HG03025 (cell line): ENCODE measurements around the gene WAC.
A peak's percentile ranks its signal among the peaks of the same experiment; 100 is the strongest.
"Not testable (repeated sequence)": the region's sequence is repeated elsewhere in the genome, so short reads cannot be mapped to it uniquely, and the experiment has no call there.

Experiments
- ATAC-seq: cut with Tn5 transposase; IDR thresholded peaks from one replicate; pipeline ENCODE4 v1.9.1; 2021; ENCODE audit warnings: mild to moderate bottlenecking, moderate library complexity; ENCODE audit not compliant: unreplicated experiment, low FRiP score

WAC gene, protein sequence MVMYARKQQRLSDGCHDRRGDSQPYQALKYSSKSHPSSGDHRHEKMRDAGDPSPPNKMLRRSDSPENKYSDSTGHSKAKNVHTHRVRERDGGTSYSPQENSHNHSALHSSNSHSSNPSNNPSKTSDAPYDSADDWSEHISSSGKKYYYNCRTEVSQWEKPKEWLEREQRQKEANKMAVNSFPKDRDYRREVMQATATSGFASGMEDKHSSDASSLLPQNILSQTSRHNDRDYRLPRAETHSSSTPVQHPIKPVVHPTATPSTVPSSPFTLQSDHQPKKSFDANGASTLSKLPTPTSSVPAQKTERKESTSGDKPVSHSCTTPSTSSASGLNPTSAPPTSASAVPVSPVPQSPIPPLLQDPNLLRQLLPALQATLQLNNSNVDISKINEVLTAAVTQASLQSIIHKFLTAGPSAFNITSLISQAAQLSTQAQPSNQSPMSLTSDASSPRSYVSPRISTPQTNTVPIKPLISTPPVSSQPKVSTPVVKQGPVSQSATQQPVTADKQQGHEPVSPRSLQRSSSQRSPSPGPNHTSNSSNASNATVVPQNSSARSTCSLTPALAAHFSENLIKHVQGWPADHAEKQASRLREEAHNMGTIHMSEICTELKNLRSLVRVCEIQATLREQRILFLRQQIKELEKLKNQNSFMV

DNA sequence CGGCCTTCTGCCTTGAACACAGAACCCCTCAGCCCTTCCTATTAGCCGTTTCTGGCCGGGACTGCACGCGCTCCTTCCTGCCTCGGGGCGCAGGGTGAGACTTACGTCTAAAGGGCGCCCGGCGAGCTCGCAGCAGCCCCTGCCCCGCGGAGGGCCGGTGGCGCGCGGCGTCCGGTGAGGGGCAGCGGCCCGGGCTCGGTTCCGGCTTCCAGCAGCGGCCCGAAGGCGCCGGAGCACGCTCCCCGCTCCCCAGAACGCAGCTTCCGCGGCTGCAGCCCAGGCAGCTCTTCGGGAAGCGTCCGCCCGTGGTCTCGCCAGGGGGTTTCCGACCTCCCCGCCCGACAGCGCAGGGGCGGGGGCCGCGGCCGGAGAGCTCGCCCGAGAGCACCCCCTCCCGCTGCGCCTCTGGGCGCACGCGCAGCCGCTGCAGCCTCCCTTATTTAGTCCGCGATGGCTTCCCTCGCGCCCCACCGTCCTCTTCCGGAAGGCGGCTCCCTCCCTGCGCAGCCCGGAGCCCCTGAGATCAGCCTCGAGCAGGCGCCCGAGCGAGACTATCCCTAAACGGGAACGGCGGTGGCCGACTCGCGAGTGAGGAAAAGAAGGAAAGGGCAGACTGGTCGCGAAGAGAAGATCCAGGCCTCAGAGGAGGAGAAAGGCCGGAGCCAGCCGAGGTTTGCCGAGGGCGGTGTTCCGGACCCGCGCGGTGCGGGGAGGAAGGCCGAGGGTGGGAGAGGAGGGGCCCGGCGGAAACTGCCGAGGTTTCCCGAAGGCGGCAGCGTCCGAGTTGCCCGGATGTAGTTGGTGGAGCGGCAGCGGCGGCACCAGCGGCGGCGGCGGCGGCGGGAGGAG is at the start of gene WAC:
TSS of gene WAC (plus strand) at position 782 of the 849 bp plus-strand sequence. CDS start 462 bp downstream, outside the sequence.
- peak; percentile 83 for ATAC-seq

DNA sequence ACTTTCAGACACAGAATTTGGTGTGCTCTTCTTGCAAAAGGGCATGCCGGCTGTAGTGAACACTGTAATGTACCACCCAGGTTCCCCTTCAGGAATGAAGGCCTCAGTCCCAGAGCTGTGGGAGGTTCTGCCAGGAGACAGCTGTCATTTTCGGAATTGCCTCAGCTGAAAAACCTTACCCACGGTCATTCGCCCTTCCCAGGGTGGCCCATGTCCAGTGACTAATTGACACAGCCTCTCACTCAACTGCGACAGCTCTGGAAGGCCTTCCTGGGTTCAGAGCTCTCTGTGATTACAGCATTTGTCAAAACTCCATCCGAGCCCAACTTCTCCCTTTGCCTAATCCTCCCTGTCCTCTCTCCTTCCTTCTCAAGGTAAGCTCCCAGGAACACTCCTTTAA is 43.7 kb upstream of the WAC start:
- no peak for ATAC-seq

- ATAC-seq: not testable (repeated sequence)
These were observed 42.6 kb upstream of the WAC start for GRCh38 chr10:28490256-28490865.

DNA sequence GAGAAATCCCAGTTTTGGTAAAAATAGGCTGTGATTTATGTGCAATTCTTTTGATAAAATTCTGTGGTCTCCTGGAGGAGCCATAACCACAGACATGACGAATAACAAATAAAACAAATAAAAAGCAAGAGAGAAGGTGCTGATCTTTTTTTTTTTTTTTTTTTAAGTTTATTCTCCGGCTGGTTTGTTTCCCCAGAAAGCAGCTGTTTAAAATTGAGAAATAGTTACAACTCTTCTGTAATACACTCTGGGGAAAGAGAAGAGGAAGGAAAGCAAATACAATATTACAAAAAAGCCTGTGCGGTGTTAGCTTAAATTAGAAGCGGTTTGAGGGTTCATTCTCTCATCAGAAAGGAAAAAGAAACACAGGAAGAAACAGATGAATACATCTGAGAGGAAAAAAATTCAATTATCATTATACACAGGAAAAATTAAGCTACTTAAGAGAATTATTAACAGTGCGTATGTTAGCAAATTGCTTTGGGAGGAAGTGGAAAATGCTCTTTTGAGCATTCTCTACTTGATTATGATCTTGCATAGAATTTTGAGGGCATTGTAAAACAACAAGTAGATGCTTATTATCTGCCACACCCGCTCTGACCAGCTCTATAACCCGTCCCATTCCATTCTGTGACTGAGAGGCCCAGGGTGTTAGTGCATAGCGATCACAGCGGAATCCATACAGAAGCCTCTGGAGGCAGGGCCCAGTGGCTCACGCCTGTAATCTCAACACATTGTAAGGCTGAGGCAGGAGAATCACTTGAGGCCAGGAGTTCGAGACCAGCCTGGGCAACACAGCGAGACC is 40.6 kb upstream of the WAC start:
- no peak for ATAC-seq

DNA sequence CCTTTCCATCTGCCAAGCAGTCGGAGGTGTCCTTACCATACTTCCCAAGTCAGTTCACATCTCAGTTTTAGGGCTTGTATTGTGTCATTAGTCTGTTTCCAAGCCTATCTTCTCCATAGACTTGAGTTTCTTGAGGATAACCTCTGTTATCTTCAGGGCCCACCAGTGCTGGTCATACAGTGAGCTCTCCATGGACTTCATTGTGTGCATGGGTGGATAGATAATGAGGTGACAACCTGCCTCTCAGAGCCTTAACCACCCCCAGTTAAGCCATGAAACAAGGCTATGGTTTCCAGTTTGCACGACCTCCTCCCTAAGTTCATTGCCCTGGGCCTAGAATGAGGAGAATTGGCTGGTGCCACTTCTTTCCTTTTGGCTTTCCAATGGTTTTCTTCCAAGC is 38.5 kb upstream of the WAC start:
- ATAC-seq: no peak

GRCh38 chr10:28495084-28495483 is 37.8 kb upstream of the WAC start:
- ATAC-seq: no peak

- ATAC-seq: no peak
These were observed 36.9 kb upstream of the WAC start for GRCh38 chr10:28496017-28496416.

GRCh38 chr10:28496481-28496961 is 36.4 kb upstream of the WAC start:
- ATAC-seq: no peak

DNA sequence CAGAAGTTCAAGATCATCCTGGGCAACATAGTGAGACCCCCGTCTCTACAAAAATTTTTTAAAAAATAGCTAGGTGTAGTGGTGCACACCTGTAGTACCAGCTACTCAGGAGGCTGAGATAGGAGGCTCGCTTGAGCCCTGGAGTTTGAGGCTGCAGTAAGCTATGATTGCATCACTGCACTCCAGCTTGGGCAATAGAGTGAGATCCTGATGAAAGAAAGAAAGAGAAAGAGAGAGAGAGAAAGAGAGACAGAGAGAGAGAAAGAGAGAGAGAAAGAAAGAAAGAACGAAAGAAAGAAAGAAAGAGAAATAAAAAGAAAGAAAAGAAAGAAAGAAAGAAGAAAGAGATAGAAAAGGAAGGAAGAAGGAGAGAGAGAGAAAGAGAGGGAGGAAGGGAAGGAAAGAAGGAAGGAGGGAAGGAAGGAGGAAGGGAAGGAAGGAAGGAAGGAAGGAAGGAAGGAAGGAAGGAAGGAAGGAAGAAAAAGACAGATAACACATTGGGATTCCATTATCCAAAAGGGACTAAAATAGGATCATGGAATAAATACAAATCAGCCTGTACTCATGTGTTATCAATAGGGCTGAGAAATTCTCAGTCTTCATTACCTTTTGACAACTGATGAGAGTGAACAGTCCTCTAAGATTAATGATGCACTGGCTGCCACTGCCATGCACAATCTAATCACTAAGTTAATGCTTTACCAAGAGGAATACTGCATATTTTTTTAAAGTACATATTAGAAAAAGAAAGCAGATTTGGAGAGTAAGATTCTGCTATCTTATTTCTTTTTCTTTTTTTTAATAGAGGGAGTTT is 35.4 kb upstream of the WAC start:
- ATAC-seq: no peak

DNA sequence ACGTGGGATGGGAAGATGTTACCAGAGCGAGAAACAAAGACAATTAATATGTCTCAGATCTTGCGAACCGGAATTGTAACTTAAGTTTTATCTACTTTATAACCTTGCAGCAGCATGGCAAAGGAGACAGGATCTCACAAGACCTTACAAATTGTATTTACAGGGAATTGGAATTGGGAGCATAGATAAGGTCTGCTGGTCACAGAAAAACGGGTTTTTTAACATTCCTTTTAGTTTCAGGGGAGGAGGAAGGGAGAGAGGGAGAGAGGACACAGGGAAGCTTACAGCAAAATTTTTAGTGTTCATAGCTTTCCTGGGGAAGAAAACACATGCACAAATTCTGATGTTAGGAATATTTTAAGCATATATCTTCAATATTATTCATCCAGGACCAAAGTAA is 32.7 kb upstream of the WAC start:
- ATAC-seq: not testable (repeated sequence)

DNA sequence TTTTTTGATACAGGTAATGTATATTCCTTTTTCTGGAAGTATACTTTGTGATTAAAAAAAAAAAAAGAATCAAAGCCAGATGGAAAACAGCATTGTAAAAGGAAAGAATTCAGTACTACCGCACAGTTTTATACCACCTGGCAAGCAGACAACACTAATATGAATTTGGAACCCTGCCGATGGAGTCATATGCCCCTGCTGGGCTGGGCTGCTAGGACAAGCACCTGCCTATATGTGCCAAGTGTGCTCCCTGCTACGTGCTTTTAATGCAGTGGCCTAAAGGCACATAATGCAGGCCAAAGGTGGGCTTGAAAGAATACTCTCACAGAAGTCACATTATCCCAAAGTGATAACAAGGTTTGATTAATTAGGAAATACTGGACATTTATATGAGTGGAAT is 29.8 kb upstream of the WAC start:
- ATAC-seq: no peak

GRCh38 chr10:28505359-28505959 is 27.5 kb upstream of the WAC start:
- no peak for ATAC-seq

GRCh38 chr10:28508304-28508925 is 24.5 kb upstream of the WAC start:
- ATAC-seq: no peak

- no peak for ATAC-seq
These were observed 23.6 kb upstream of the WAC start for GRCh38 chr10:28509286-28509685.

GRCh38 chr10:28514648-28515047 is 18.3 kb upstream of the WAC start:
- no peak for ATAC-seq

DNA sequence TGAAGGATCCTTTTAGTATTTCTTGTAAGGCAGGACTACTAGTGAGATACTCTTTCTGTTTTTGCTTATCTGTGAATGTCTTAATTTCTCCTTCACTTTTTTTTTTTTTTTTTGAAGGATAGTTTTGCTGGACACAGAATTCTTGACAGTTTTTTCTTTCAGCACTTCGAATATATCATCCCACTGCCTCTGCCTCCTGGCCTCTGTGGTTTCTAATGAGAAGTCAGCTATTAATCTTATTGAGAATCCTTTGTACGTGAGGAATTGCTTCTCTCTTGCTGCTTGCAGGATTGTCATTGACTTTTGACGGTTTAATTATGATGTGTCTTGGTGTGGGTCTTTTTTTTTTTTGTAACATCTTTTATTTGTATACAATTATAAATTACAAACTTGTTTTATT is 12.6 kb upstream of the WAC start:
- ATAC-seq: no peak

DNA sequence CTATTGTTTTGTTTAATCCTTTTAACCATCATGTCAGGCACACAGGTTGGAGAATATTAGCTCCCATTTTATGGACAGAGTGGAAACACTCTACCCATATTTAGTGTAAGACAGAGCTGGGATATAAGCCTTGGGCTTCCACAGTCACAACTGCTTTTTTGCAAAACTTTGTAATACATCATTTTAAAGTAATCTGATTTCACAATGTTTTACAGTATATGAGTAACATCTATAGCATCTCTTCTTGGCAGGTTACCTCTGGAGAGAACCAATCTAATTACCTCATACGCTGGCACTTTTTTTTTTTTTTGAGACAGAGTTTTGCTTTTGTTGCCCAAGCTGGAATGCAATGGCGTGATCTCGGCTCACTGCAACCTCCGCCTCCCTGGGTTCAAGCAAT is 12.1 kb upstream of the WAC start:
- ATAC-seq: not testable (repeated sequence)

GRCh38 chr10:28521961-28522360 is 11.0 kb upstream of the WAC start:
- not testable (repeated sequence) for ATAC-seq
